Panc1 (cell line): ENCODE measurements around the gene MAGI1. TPM values are rescaled to one million over a fixed set of nuclear protein-coding genes. Genes with fewer than 3 reads are reported as not detected.

Experiments
- ATAC-seq: fragments of 200-7000 bp; cut with Tn5 transposase; 2 replicates; pipeline ENCODE4 v1.9.1; 2020; ENCODE audit warnings: mild to moderate bottlenecking, moderate library complexity
- BruUV-seq: library from RNA; stranded (reverse); fragments of 400-500 nt; replicated peaks from 2 replicates; lab custom pipeline; 2021; lab: Mats Ljungman, UMichigan
- CTCF ChIA-PET: fragments of 300-600 bp; sonication (Branson Sonifier 250); formaldehyde crosslinking; loops from one replicate; lab custom pipeline; 2022; ENCODE audit warnings: antibody characterized with exemption; lab: Charles Lee
- POLR2A ChIA-PET: fragments of 300-600 bp; sonication (Branson Sonifier 250); formaldehyde crosslinking; loops from one replicate; lab custom pipeline; 2022; ENCODE audit warnings: antibody characterized with exemption; lab: Charles Lee
- DNase-seq: peaks from one replicate; pipeline ENCODE4 v3.0.0-alpha.2; 2010; ENCODE audit warnings: low read depth, low spot score
- H3K27ac ChIP-seq: 2 replicates; pipeline ENCODE4 v1.5.1; 2011; ENCODE audit warnings: mild to moderate bottlenecking, low read length, inconsistent platforms
- H3K27me3 ChIP-seq: fragments of 200-500 bp; sonication (Bioruptor generic); 2 replicates; pipeline ENCODE4 v1.6.0; 2014; ENCODE audit warnings: low read length, inconsistent platforms; ENCODE audit not compliant: control insufficient read depth, insufficient read depth
- H3K36me3 ChIP-seq: fragments of 200-500 bp; sonication (Bioruptor generic); 2 replicates; pipeline ENCODE4 v1.5.1; 2014; ENCODE audit warnings: inconsistent platforms, mild to moderate bottlenecking, low read length, moderate library complexity; ENCODE audit not compliant: control insufficient read depth, insufficient read depth
- H3K4me1 ChIP-seq: 2 replicates; pipeline ENCODE4 v1.5.1; 2011; ENCODE audit warnings: inconsistent platforms, mild to moderate bottlenecking, low read length, moderate library complexity; ENCODE audit not compliant: control insufficient read depth, insufficient read depth
- H3K4me3 ChIP-seq, 2 experiments: 2 replicates each; pipeline ENCODE4 v1.5.1; 2011 to 2012; ENCODE audit warnings: low read depth in 2 of 2, low read length in 2 of 2, mild to moderate bottlenecking in 2 of 2, inconsistent platforms in 1 of 2, moderate library complexity in 1 of 2
- H3K9me3 ChIP-seq: fragments of 200-500 bp; sonication (Bioruptor generic); 2 replicates; pipeline ENCODE4 v1.5.1; 2014; ENCODE audit warnings: low read depth, mild to moderate bottlenecking, inconsistent platforms, low read length, moderate library complexity; ENCODE audit not compliant: control insufficient read depth, insufficient read depth
- POLR2AphosphoS5 ChIP-seq: IDR thresholded peaks from 2 replicates; pipeline ENCODE4 v1.6.1; 2012; ENCODE audit warnings: mild to moderate bottlenecking, low read depth, low read length, moderate library complexity
- REST ChIP-seq, 2 experiments: IDR thresholded peaks; 2 replicates each; pipeline ENCODE4 v1.6.1; 2011 to 2012; ENCODE audit warnings: low read depth in 2 of 2, control low read depth in 1 of 2, low read length in 1 of 2, mild to moderate bottlenecking in 1 of 2, moderate library complexity in 1 of 2; ENCODE audit not compliant: insufficient read depth in 1 of 2
- SIN3A ChIP-seq: IDR thresholded peaks from 2 replicates; pipeline ENCODE4 v1.6.1; 2012; ENCODE audit warnings: low read depth, mild to moderate bottlenecking, low read length, moderate library complexity, borderline replicate concordance; ENCODE audit not compliant: insufficient read depth
- TCF7L2 ChIP-seq: IDR thresholded peaks from 2 replicates; pipeline ENCODE4 v1.6.1; 2011; ENCODE audit warnings: mild to moderate bottlenecking, low read depth, low read length, inconsistent platforms
- in situ Hi-C: cut with HindIII; loops from 2 replicates; pipeline ENCODE4 v1.10.0; 2016; ENCODE audit warnings: low sequenced_read_pairs, low pct_unique_long_range_greater_than_20kb
- intact Hi-C: fragments of 100-400 bp; cut with micrococcal nuclease; formaldehyde crosslinking; loops from one replicate; pipeline ENCODE4 v1.10.0; 2022; ENCODE audit not compliant: unreplicated experiment
- total RNA-seq: library from RNA; stranded (reverse); gene quantifications from one replicate; pipeline ENCODE4 v1.2.1, GENCODE V29; 2021; ENCODE audit not compliant: unreplicated experiment
- TF ChIP-seq, protein P1 (sequence below): fragments of 450-650 bp; IDR thresholded peaks from 2 replicates; pipeline ENCODE4 v1.5.1; 2017; ENCODE audit warnings: mild to moderate bottlenecking

Gene MAGI1
- total RNA-seq, 1 experiment from 2014 or later, result 9.5 TPM

GRCh38 chr3:65713016-65713415, 325.7 kb downstream of the MAGI1 start:
- ChIA-PET POLR2A (no interaction called here), CTCF (no interaction called here)
- no TSS peak for BruUV-seq
- Histone ChIP-seq H3K4me1 (no peaks in the 10 kb centered on the region), H3K27me3 (no peaks in the 10 kb centered on the region), H3K27ac (no peak overlapping the region), H3K4me3 (no peak overlapping the region), H3K9me3 (no peaks in the 10 kb centered on the region), H3K36me3 (no peaks in the 10 kb centered on the region)
- in situ Hi-C loops, result no loop called here
- DNase-seq, result no peak
- TF ChIP-seq, protein P1, sequence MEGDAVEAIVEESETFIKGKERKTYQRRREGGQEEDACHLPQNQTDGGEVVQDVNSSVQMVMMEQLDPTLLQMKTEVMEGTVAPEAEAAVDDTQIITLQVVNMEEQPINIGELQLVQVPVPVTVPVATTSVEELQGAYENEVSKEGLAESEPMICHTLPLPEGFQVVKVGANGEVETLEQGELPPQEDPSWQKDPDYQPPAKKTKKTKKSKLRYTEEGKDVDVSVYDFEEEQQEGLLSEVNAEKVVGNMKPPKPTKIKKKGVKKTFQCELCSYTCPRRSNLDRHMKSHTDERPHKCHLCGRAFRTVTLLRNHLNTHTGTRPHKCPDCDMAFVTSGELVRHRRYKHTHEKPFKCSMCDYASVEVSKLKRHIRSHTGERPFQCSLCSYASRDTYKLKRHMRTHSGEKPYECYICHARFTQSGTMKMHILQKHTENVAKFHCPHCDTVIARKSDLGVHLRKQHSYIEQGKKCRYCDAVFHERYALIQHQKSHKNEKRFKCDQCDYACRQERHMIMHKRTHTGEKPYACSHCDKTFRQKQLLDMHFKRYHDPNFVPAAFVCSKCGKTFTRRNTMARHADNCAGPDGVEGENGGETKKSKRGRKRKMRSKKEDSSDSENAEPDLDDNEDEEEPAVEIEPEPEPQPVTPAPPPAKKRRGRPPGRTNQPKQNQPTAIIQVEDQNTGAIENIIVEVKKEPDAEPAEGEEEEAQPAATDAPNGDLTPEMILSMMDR, result no peak
- TF ChIP-seq POLR2AphosphoS5 (no peak), REST (IDR thresholded peaks at IDR 0.05; ENCODE audit: insufficient read depth in 1 of 2, low read depth in 2 of 2, low read length in 1 of 2) (no peak), TCF7L2 (no peak), SIN3A (no peak)
- intact Hi-C loops, result no loop called here
- ATAC-seq, result no peak

DNA sequence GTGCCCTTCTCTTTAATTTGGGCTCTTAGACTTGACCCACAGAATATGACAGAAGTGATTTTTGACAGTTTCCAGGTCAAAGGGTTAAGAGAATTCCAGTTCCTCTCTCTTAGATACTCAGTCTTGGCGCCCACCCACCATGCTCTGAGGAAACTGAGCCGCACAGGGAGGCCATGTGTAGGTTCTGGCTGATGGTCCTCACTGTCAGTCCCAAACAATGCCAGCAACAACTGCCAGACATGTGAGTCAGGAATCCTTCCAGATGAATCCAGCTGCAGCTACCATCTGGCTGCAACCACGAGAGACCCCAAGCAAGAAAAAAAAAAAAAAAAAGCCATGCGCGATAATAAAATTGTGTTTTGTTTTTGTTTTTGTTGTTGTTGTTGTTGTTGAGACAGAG, 326.6 kb downstream of the MAGI1 start:
- no peak overlapping the region for H3K27ac ChIP-seq
- no TSS peak for BruUV-seq
- DNase-seq (no peak), ATAC-seq (no peak)
- H3K36me3 ChIP-seq, result no peaks in the 10 kb centered on the region
- no peaks in the 10 kb centered on the region for H3K9me3 ChIP-seq
- in situ Hi-C loops (no loop called here), intact Hi-C loops (no loop called here)
- TF ChIP-seq TCF7L2, result no peak
- TF ChIP-seq, protein P1, result no peak
- TF ChIP-seq POLR2AphosphoS5, result no peak
- TF ChIP-seq REST (IDR thresholded peaks at IDR 0.05; ENCODE audit: insufficient read depth in 1 of 2, low read depth in 2 of 2, low read length in 1 of 2), result no peak
- TF ChIP-seq SIN3A, result no peak
- ChIA-PET POLR2A (no interaction called here), CTCF (no interaction called here)
- H3K4me1 ChIP-seq, result no peaks in the 10 kb centered on the region
- no peak overlapping the region for H3K4me3 ChIP-seq
- H3K27me3 ChIP-seq, result no peaks in the 10 kb centered on the region
